DOHH2 (cell line): Measurements from ENCODE around the gene EFNA5.

Experiments used
- H3F3A ChIP-seq: fragments of 200-600 bp; sonication (generic), shearing (Covaris generic); 2 replicates; pipeline ENCODE4 v1.6.0; 2016; ENCODE audit warnings: antibody characterized with exemption, mild to moderate bottlenecking; ENCODE audit not compliant: control insufficient read depth, insufficient read depth
- H3K27ac ChIP-seq: fragments of 200-600 bp; sonication (generic); 2 replicates; pipeline ENCODE4 v1.5.1; 2014; ENCODE audit warnings: low read depth, mild to moderate bottlenecking, low read length, moderate library complexity
- H3K27me3 ChIP-seq: fragments of 200-600 bp; sonication (generic); 2 replicates; pipeline ENCODE4 v1.6.1; 2014; ENCODE audit warnings: mild to moderate bottlenecking, low read length, mixed read lengths; ENCODE audit not compliant: control insufficient read depth
- H3K36me3 ChIP-seq: fragments of 200-600 bp; sonication (generic); 2 replicates; pipeline ENCODE4 v1.6.1; 2014; ENCODE audit warnings: mild to moderate bottlenecking, low read length, moderate library complexity, mixed read lengths; ENCODE audit not compliant: control insufficient read depth
- H3K4me1 ChIP-seq: fragments of 200-600 bp; sonication (generic); 2 replicates; pipeline ENCODE4 v1.6.1; 2014; ENCODE audit warnings: mild to moderate bottlenecking, low read length, mixed read lengths; ENCODE audit not compliant: control insufficient read depth
- H3K4me2 ChIP-seq: fragments of 200-600 bp; sonication (generic); 2 replicates; pipeline ENCODE4 v1.6.0; 2014; ENCODE audit warnings: mild to moderate bottlenecking, low read length, moderate library complexity
- H3K4me3 ChIP-seq: fragments of 200-600 bp; sonication (generic); 2 replicates; pipeline ENCODE4 v1.5.1; 2014; ENCODE audit warnings: mild to moderate bottlenecking, low read length, mixed read lengths
- H3K79me2 ChIP-seq: fragments of 200-600 bp; sonication (generic); 2 replicates; pipeline ENCODE4 v1.6.1; 2014; ENCODE audit warnings: mild to moderate bottlenecking, low read length, mixed read lengths; ENCODE audit not compliant: control insufficient read depth
- H3K9me2 ChIP-seq: fragments of 200-600 bp; sonication (generic); replicated peaks from 2 replicates; pipeline ENCODE4 v1.6.1; 2014; ENCODE audit warnings: mild to moderate bottlenecking, low read length, mixed read lengths; ENCODE audit not compliant: control insufficient read depth
- H3K9me3 ChIP-seq: fragments of 200-600 bp; sonication (generic); 2 replicates; pipeline ENCODE4 v1.6.1; 2014; ENCODE audit warnings: antibody characterized with exemption, low read length, mixed read lengths; ENCODE audit not compliant: control insufficient read depth, insufficient read depth
- H4K20me1 ChIP-seq: fragments of 200-600 bp; sonication (generic); 2 replicates; pipeline ENCODE4 v1.6.0; 2014; ENCODE audit warnings: low read depth, mild to moderate bottlenecking, antibody characterized with exemption, low read length, moderate library complexity; ENCODE audit not compliant: control insufficient read depth, insufficient read depth
- CTCF ChIP-seq: fragments of 200-600 bp; sonication (generic); IDR thresholded peaks from one replicate; pipeline ENCODE4 v1.5.1; 2014; ENCODE audit warnings: antibody characterized with exemption, mild to moderate bottlenecking, low read depth, low read length; ENCODE audit not compliant: poor library complexity, severe bottlenecking
- EZH2phosphoT487 ChIP-seq: fragments of 200-600 bp; sonication (generic); IDR thresholded peaks from 2 replicates; pipeline ENCODE4 v1.6.1; 2017; ENCODE audit warnings: borderline replicate concordance, mild to moderate bottlenecking, antibody characterized with exemption, low read length, moderate library complexity, mixed read lengths

Gene EFNA5

GRCh38 chr5:107477492-107477891 is 193.2 kb downstream of the EFNA5 start:
- Histone ChIP-seq H3K4me3 (no peak overlapping the region), H3K4me2 (no peak overlapping the region), H3K9me3 (no peaks in the 10 kb centered on the region), H3K9me2 (no peaks in the 10 kb centered on the region), H3K36me3 (no peaks in the 10 kb centered on the region), H4K20me1 (no peaks in the 10 kb centered on the region), H3F3A (no peaks in the 10 kb centered on the region), H3K27me3 (no peaks in the 10 kb centered on the region), H3K27ac (no peak overlapping the region), H3K79me2 (no peaks in the 10 kb centered on the region), H3K4me1 (no peaks in the 10 kb centered on the region)
- TF ChIP-seq EZH2phosphoT487: no peak
- TF ChIP-seq CTCF: no peak

GRCh38 chr5:107476783-107477182 is 194.0 kb downstream of the EFNA5 start:
- Histone ChIP-seq H3K27ac (no peak overlapping the region), H3K9me2 (no peaks in the 10 kb centered on the region), H3K4me2 (no peak overlapping the region), H3K79me2 (no peaks in the 10 kb centered on the region), H3K36me3 (no peaks in the 10 kb centered on the region), H3K4me1 (no peaks in the 10 kb centered on the region), H3K27me3 (no peaks in the 10 kb centered on the region), H4K20me1 (no peaks in the 10 kb centered on the region), H3F3A (no peaks in the 10 kb centered on the region), H3K4me3 (no peak overlapping the region), H3K9me3 (no peaks in the 10 kb centered on the region)
- TF ChIP-seq CTCF (no peak), EZH2phosphoT487 (no peak)

- Histone ChIP-seq H3K4me2 (no peak overlapping the region), H3K27ac (no peak overlapping the region)
These were observed 195.8 kb downstream of the EFNA5 start for GRCh38 chr5:107474716-107475489.

More at GRCh38 chr5:107474716-107475489, 195.8 kb downstream of the EFNA5 start:
- Histone ChIP-seq H3K36me3 (no peaks in the 10 kb centered on the region), H4K20me1 (no peaks in the 10 kb centered on the region), H3K4me3 (no peak overlapping the region), H3K9me2 (no peaks in the 10 kb centered on the region; the same call in 1 of the 2 replicates), H3F3A (no peaks in the 10 kb centered on the region), H3K4me1 (no peaks in the 10 kb centered on the region), H3K9me3 (no peaks in the 10 kb centered on the region), H3K27me3 (no peaks in the 10 kb centered on the region), H3K79me2 (no peaks in the 10 kb centered on the region)
- no peak for TF ChIP-seq EZH2phosphoT487
- no peak for TF ChIP-seq CTCF
